Stimulated activated CD8-positive, alpha-beta memory T cell treated with anti-CD3 and anti-CD28 coated beads, Interleukin-7, amount 100 ng/mL, for 24 hours (primary cell): ENCODE data around the gene CAVIN2.
"Not testable (repeated sequence)": the region's sequence is repeated elsewhere in the genome, so short reads cannot be mapped to it uniquely, and the experiment has no call there.

Experiments used
- DNase-seq: peaks from one replicate; pipeline ENCODE4 v3.0.0-alpha.2; 2020; ENCODE audit warnings: low read depth

CAVIN2 gene

GRCh38 chr2:191800874-191801273 lies 46.0 kb downstream of the CAVIN2 start:
- no peak for DNase-seq

- no peak for DNase-seq
These were observed 47.4 kb downstream of the CAVIN2 start for GRCh38 chr2:191799526-191799925.

GRCh38 chr2:191797942-191798876 lies 48.7 kb downstream of the CAVIN2 start:
- no peak for DNase-seq

DNA sequence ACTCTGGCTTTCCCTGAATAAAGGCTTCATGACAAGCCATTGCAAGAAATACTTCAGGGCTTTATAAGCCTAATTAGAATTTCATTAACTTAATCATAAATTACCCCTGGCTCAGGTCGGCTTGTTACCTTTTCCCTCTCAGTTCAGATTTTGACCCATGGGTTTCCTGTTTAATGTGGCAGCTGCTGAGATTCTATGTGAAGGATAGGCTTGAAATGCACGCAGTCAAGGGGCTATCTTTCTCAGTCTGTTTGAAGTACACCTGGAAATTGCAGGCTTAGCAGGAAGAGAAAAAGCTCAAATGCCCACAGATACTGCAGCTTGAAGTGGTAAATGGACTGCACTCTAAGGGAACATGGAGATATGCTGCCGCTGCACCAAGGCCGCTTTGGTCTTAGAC lies 49.4 kb downstream of the CAVIN2 start:
- no peak for DNase-seq

DNA sequence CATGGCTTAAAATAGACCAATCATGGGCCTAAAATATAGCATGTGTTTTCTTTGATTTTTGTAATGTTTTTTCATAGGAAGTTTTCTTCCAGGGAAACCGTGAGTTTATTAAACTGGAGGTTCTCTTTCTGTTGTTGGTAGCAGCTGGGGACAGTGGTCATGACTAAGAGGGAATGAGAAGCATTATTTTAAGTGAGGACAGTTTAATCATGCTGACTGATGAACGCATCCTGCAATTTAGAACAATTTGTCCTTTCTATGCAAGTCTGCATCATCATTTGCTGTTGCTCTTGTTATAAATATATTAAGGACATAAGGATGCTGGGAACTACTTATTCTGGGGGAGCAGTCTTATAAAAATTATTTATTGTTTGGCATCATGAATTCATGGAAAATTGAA lies 51.2 kb downstream of the CAVIN2 start:
- no peak for DNase-seq

GRCh38 chr2:191791953-191792560 lies 54.8 kb downstream of the CAVIN2 start:
- DNase-seq: no peak

- no peak for DNase-seq
These were observed 56.2 kb downstream of the CAVIN2 start for GRCh38 chr2:191790737-191791136.

GRCh38 chr2:191789796-191790195 lies 57.1 kb downstream of the CAVIN2 start:
- no peak for DNase-seq

DNA sequence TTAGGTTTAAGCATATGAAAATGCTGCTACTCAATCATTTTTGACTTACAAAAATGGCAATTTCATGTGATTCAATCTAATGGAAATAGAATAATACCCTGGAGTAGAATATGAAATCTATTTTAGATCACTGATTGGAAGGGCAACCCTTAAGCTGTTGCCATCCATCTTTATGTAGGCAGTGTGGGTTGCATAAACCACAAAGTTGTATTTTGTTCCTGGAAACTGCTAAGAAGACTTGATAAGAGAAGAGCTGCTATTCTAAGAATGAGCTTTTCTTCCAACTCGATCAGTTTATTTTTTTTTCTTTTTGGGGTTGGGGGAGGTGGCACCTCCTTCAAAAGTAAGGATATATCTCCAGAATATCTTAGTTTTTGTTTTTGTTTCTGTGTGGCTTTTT lies 60.2 kb downstream of the CAVIN2 start:
- DNase-seq: no peak

DNA sequence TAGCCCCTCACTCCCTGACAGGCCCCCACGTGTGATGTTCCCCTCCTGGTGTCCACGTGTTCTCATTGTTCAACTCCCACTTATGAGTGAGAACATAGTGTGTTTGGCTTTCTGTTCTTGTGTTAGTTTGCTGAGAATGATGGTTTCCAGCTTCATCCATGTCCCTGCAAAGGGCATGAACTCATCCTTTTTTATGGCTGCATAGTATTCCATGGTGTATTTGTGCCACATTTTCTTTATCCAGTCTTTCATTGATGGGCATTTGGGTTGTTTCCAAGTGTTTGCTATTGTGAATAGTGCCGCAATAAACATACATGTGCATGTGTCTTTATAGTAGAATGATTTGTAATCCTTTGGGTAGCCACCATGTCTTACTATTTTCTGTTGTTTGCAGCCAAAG lies 61.2 kb downstream of the CAVIN2 start:
- DNase-seq: not testable (repeated sequence)
